PC-3 (cell line): ENCODE data around the gene PKP3.

Experiments
- CTCF ChIP-seq: fragments of 300-600 bp; sonication (generic); conservative IDR thresholded peaks from 2 replicates; pipeline ENCODE4 v1.5.1; 2017; ENCODE audit warnings: antibody characterized with exemption, low read depth, mild to moderate bottlenecking, low read length
- EZH2phosphoT487 ChIP-seq: fragments of 300-600 bp; sonication (generic); IDR thresholded peaks from 2 replicates; pipeline ENCODE4 v1.6.1; 2018; ENCODE audit warnings: mild to moderate bottlenecking, antibody characterized with exemption, low read length, borderline replicate concordance

DNA sequence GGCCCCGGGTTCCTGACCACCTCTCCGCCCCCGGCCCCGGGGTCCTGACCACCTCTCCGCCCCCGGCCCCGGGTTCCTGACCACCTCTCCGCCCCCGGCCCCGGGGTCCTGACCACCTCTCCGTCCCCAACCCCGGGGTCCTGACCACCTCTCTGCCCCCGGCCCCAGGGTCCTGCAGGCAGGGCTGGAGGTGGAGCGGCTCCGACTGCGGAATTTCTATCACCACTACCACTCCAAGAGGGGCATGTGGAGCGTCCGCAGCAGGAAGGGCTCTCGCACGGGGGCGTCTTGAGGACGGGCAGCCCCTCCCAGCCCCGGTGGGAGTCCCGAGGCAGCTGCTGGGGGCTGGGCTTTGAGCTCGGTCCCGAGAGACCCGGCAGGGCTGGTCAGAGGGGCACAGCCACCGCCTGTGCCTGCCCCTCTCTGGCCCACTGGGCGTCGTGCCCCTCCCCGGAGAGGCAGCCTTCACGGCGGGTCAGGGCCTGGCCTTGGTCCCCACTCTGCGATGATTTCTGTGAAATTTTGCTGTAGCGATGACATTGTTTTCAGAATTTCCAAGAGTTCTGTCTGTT, 12.4 kb upstream of the PKP3 start:
- TF ChIP-seq CTCF: no peak
- TF ChIP-seq EZH2phosphoT487: no peak
